ENCODE measurements around the gene MYL6.

DNA sequence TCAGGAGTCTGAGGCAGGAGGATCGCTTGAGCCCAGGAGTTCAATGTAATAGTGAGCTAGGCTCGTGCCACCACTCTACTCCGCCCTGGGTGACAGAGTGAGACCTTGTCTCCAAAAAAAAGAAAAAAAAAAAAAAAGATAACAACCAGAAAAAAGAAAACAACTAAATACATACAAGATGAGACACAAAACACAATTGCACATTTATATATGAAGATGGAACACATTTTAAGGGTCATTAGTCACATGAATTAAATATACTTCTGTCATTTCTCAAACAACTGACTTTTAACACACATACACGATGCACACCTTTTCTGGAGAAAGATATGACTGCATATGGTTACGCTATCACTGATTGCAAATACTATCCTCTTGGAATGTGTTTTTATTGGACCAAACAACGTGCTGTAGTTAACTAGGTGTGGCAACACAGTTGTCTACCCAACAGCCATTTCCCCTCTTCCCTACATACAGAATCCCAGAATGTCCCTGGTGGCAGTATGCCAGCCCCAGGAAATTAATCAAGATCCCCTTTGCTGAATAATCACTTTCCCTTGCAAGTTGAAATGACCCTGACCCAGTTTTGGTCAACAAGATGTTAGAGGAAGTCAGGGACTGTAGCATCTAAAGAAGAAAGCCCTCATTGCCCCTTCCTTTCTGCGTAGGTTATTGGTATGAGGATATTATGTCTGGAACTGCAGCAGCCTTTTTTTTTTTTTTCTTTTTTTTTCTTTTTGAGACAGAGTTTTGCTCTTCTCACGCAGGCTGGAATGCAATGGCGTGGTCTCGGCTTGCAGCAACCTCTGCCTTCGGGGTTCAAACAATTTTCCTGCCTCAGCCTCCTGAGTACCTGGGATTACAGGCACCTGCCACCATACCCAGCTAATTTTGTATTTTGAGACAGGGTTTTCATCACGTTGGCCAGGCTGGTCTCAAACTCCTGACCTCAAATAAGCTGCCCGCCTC is 11.4 kb upstream of the MYL6 start:
- TF ChIP-seq, protein P1, sequence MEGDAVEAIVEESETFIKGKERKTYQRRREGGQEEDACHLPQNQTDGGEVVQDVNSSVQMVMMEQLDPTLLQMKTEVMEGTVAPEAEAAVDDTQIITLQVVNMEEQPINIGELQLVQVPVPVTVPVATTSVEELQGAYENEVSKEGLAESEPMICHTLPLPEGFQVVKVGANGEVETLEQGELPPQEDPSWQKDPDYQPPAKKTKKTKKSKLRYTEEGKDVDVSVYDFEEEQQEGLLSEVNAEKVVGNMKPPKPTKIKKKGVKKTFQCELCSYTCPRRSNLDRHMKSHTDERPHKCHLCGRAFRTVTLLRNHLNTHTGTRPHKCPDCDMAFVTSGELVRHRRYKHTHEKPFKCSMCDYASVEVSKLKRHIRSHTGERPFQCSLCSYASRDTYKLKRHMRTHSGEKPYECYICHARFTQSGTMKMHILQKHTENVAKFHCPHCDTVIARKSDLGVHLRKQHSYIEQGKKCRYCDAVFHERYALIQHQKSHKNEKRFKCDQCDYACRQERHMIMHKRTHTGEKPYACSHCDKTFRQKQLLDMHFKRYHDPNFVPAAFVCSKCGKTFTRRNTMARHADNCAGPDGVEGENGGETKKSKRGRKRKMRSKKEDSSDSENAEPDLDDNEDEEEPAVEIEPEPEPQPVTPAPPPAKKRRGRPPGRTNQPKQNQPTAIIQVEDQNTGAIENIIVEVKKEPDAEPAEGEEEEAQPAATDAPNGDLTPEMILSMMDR (IDR thresholded peaks at IDR 0.05; ENCODE audit: poor library complexity, severe bottlenecking), result no peak
- no peak for TF ChIP-seq MXI1 (conservative IDR thresholded peaks at IDR 0.05; ENCODE audit: poor library complexity, severe bottlenecking)
- no peak for TF ChIP-seq EZH2 (IDR thresholded peaks at IDR 0.05; ENCODE audit: borderline replicate concordance, insufficient read depth, low read length, poor library complexity, severe bottlenecking)
- no peak for TF ChIP-seq POLR2AphosphoS5 (IDR thresholded peaks at IDR 0.05)
- TF ChIP-seq EP300 (conservative IDR thresholded peaks at IDR 0.05; ENCODE audit: poor library complexity, severe bottlenecking), result no peak
- TF ChIP-seq TAF1 (IDR thresholded peaks at IDR 0.05; ENCODE audit: low read depth), result no peak
- no peak for TF ChIP-seq SMC3 (conservative IDR thresholded peaks at IDR 0.05; ENCODE audit: poor library complexity)
